Stimulated activated CD4-positive, alpha-beta T cell treated with anti-CD3 and anti-CD28 coated beads, Interleukin-15, amount 100 ng/mL, for 48 hours (primary cell): ENCODE measurements around the gene GLMP.

Source experiments
- DNase-seq, 2 donors: peaks; one replicate each; pipeline ENCODE4 v3.0.0-alpha.2; 2020; ENCODE audit warnings: low read depth in 2 of 2

The GLMP gene

GRCh38 chr1:156248323-156248683 lies 47.2 kb downstream of the GLMP start:
- no peak for DNase-seq

- DNase-seq = no peak
Observed at GRCh38 chr1:156247460-156248322, 47.8 kb downstream of the GLMP start, which contains the start of gene PAQR6. Gene PAQR6, minus strand, starts transcription at chr1:156248056. Its CDS starts 1,325 bp downstream, at chr1:156246731.

GRCh38 chr1:156246781-156247459 lies 48.6 kb downstream of the GLMP start:
- DNase-seq = no peak

GRCh38 chr1:156246241-156246780 lies 49.2 kb downstream of the GLMP start:
- no peak for DNase-seq

GRCh38 chr1:156245451-156246232 lies 49.8 kb downstream of the GLMP start:
- DNase-seq = no peak

GRCh38 chr1:156244712-156245111 lies 50.8 kb downstream of the GLMP start:
- no peak for DNase-seq

- DNase-seq = no peak
Observed at GRCh38 chr1:156244126-156244525, 51.4 kb downstream of the GLMP start.

- DNase-seq = no peak
Observed at GRCh38 chr1:156242738-156243137, 52.7 kb downstream of the GLMP start.
